Upper lobe of left lung (tissue), 6 donors: Measurements from ENCODE around the gene CUX1. TPM values are rescaled to one million over a fixed set of nuclear protein-coding genes. Genes with fewer than 3 reads are reported as not detected.

Experiments
- ATAC-seq, 2 donors: fragments of 200-7000 bp; cut with Tn5 transposase; one replicate each; pipeline ENCODE4 v1.9.1; 2022; ENCODE audit warnings: mild to moderate bottlenecking in 2 of 2, moderate library complexity in 2 of 2; ENCODE audit not compliant: low FRiP score in 2 of 2
- DNase-seq, 2 donors: peaks; one replicate each; pipeline ENCODE4 v3.0.0-alpha.2; 2019 to 2020
- H3K27ac ChIP-seq, 4 donors: fragments of 200-600 bp; sonication (generic); one replicate each; pipeline ENCODE4 v1.5.1; 2016 to 2019
- H3K27me3 ChIP-seq, 4 donors: fragments of 200-600 bp; sonication (generic); one replicate each; pipeline ENCODE4 v1.5.1; 2017 to 2019
- H3K36me3 ChIP-seq, 4 donors: fragments of 200-600 bp; sonication (generic); one replicate each; pipeline ENCODE4 v1.5.1; 2016 to 2019
- H3K4me1 ChIP-seq, 4 donors: fragments of 200-600 bp; sonication (generic); one replicate each; pipeline ENCODE4 v1.5.1; 2018 to 2019
- H3K4me3 ChIP-seq, 4 donors: fragments of 200-600 bp; sonication (generic); one replicate each; pipeline ENCODE4 v1.5.1; 2017 to 2019; ENCODE audit warnings: mild to moderate bottlenecking in 2 of 4, moderate library complexity in 1 of 4
- H3K9me3 ChIP-seq, 4 donors: fragments of 200-600 bp; sonication (generic); one replicate each; pipeline ENCODE4 v1.5.1; 2018 to 2019
- CTCF ChIP-seq, 6 experiments: fragments of 450-650 bp in 4 of 6; fragments of 200-600 bp in 2 of 6; sonication (generic) in 2 of 6; IDR thresholded peaks; one replicate each; pipeline ENCODE4 v1.5.1; 2016 to 2019; ENCODE audit warnings: antibody characterized with exemption in 6 of 6
- EP300 ChIP-seq, 4 donors: sonication (generic); formaldehyde crosslinking; IDR thresholded peaks; one replicate each; pipeline ENCODE4 v1.5.1; 2017; ENCODE audit warnings: antibody characterized with exemption in 4 of 4, control low read depth in 2 of 4
- POLR2A ChIP-seq, 4 donors: fragments of 450-650 bp; IDR thresholded peaks; one replicate each; pipeline ENCODE4 v1.5.1; 2016 to 2017; ENCODE audit warnings: antibody characterized with exemption in 4 of 4, mild to moderate bottlenecking in 2 of 4
- POLR2AphosphoS5 ChIP-seq, 2 donors: sonication (generic); formaldehyde crosslinking; IDR thresholded peaks; one replicate each; pipeline ENCODE4 v1.5.1; 2017; ENCODE audit warnings: antibody characterized with exemption in 2 of 2
- WGBS, 2 donors: methylation state at CpG; one replicate each; pipeline ENCODE4 v1.1.5; 2017 to 2018; 5-methylcytosine and 5-hydroxymethylcytosine counted together
- total RNA-seq, 6 donors: library from RNA; depleted of rRNA in 4 of 6; stranded (reverse); fragments of >200 nt in 4 of 6; gene quantifications; one replicate each; pipeline versions ENCODE4 v1.1.0 to v1.2.1, GENCODE V29; 2016 to 2021
- donor health status: DM: no; HTN: no; CAD: no; lungs with moderate emphysema.
- donor health status: DM: no; HTN: yes; CAD: no; lungs with severe emphysema.

CUX1 gene, protein sequence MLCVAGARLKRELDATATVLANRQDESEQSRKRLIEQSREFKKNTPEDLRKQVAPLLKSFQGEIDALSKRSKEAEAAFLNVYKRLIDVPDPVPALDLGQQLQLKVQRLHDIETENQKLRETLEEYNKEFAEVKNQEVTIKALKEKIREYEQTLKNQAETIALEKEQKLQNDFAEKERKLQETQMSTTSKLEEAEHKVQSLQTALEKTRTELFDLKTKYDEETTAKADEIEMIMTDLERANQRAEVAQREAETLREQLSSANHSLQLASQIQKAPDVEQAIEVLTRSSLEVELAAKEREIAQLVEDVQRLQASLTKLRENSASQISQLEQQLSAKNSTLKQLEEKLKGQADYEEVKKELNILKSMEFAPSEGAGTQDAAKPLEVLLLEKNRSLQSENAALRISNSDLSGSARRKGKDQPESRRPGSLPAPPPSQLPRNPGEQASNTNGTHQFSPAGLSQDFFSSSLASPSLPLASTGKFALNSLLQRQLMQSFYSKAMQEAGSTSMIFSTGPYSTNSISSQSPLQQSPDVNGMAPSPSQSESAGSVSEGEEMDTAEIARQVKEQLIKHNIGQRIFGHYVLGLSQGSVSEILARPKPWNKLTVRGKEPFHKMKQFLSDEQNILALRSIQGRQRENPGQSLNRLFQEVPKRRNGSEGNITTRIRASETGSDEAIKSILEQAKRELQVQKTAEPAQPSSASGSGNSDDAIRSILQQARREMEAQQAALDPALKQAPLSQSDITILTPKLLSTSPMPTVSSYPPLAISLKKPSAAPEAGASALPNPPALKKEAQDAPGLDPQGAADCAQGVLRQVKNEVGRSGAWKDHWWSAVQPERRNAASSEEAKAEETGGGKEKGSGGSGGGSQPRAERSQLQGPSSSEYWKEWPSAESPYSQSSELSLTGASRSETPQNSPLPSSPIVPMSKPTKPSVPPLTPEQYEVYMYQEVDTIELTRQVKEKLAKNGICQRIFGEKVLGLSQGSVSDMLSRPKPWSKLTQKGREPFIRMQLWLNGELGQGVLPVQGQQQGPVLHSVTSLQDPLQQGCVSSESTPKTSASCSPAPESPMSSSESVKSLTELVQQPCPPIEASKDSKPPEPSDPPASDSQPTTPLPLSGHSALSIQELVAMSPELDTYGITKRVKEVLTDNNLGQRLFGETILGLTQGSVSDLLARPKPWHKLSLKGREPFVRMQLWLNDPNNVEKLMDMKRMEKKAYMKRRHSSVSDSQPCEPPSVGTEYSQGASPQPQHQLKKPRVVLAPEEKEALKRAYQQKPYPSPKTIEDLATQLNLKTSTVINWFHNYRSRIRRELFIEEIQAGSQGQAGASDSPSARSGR (N-terminal part only)
- total RNA-seq: 100 to 1,000 TPM; 106 to 188 (median 115) TPM

GRCh38 chr7:101817471-101818286 lies at the start of gene CUX1:
Gene CUX1, plus strand, starts transcription at chr7:101817626. Its CDS starts 14 bp downstream, at chr7:101817640.
- peak; percentile 46 to 90 for DNase-seq
- no peak for ATAC-seq

GRCh38 chr7:101768280-101768679 lies 49.1 kb upstream of the CUX1 start:
- no peaks in the 10 kb centered on the region for H3K4me1 ChIP-seq
- no peaks in the 10 kb centered on the region for H3K36me3 ChIP-seq
- DNase-seq: no peak
- no peaks in the 10 kb centered on the region for H3K9me3 ChIP-seq
- no peak overlapping the region for H3K27ac ChIP-seq
- no peak for ATAC-seq
- WGBS, 2 donors: 90% methylated on average over 7 of the region's 7 CpGs
- TF ChIP-seq POLR2A (IDR thresholded peaks at IDR 0.05): no peak
- TF ChIP-seq CTCF (IDR thresholded peaks at IDR 0.05): no peak
- TF ChIP-seq POLR2AphosphoS5 (IDR thresholded peaks at IDR 0.05): no peak
- TF ChIP-seq EP300 (IDR thresholded peaks at IDR 0.05): no peak
- no peaks in the 10 kb centered on the region for H3K27me3 ChIP-seq
- H3K4me3 ChIP-seq: no peak overlapping the region

More at GRCh38 chr7:101817471-101818286, at the start of gene CUX1:
- H3K9me3 ChIP-seq: no peaks in the 10 kb centered on the region
- peak within 1 kb of the TSS; percentile 57 to 96 (median 78) for H3K4me3 ChIP-seq
- peak within 1 kb of the TSS; percentile 84 to 95 (median 88) for H3K27ac ChIP-seq
- H3K27me3 ChIP-seq: no peaks in the 10 kb centered on the region
- peaks cover 11 to 49% (median 23%) of the 10 kb centered on the region in 4 donors for H3K4me1 ChIP-seq
- 11 to 43% methylated on average over 16 to 45 of the region's 49 CpGs for WGBS, 2 donors
- H3K36me3 ChIP-seq: no peaks in the 10 kb centered on the region
- TF ChIP-seq POLR2AphosphoS5 (IDR thresholded peaks at IDR 0.05) (no peak), CTCF (IDR thresholded peaks at IDR 0.05) (peak in 2 of 6 experiments; percentile 8 to 9), EP300 (IDR thresholded peaks at IDR 0.05) (no peak), POLR2A (IDR thresholded peaks at IDR 0.05) (peak in 1 of 4 donors; percentile 21)

- Histone ChIP-seq H3K27me3 (no peaks in the 10 kb centered on the region), H3K9me3 (no peaks in the 10 kb centered on the region), H3K4me3 (no peak overlapping the region), H3K36me3 (no peaks in the 10 kb centered on the region), H3K27ac (no peak overlapping the region), H3K4me1 (no peaks in the 10 kb centered on the region)
- WGBS, 2 donors: 98% methylated on average over 4 of the region's 4 CpGs
- TF ChIP-seq POLR2AphosphoS5 (IDR thresholded peaks at IDR 0.05) (no peak), EP300 (IDR thresholded peaks at IDR 0.05) (no peak), CTCF (IDR thresholded peaks at IDR 0.05) (no peak), POLR2A (IDR thresholded peaks at IDR 0.05) (no peak)
- ATAC-seq: no peak
- DNase-seq: no peak
Observed at GRCh38 chr7:101770466-101770865, 47.0 kb upstream of the CUX1 start.
